T-helper 17 cell (primary cell): ENCODE results near the gene RCC2. TPM values are rescaled to one million over a fixed set of nuclear protein-coding genes. Genes with fewer than 3 reads are reported as not detected.

Experiments
- ATAC-seq: fragments of 150-1000 bp; cut with Tn5 transposase; 2 replicates; pipeline ENCODE4 v1.10.0; 2021; ENCODE audit warnings: mild to moderate bottlenecking, moderate library complexity
- DNase-seq, 3 donors: peaks; one replicate each; pipeline versions ENCODE4 v3.0.0 to v3.0.0-alpha.2; 2020 to 2021
- H3K9me3 ChIP-seq: one replicate; pipeline ENCODE4 v1.7.0; 2013; ENCODE audit warnings: low read length, mild to moderate bottlenecking; ENCODE audit not compliant: control insufficient read depth, poor library complexity, severe bottlenecking
- H3K27ac Mint-ChIP-seq: one replicate; pipeline ENCODE4 v1.8.0; 2022; ENCODE audit warnings: mild to moderate bottlenecking, moderate library complexity, mixed read lengths
- H3K27me3 Mint-ChIP-seq: one replicate; pipeline ENCODE4 v1.8.0; 2022; ENCODE audit warnings: mixed read lengths
- H3K36me3 Mint-ChIP-seq: one replicate; pipeline ENCODE4 v1.8.0; 2022; ENCODE audit warnings: low read depth, mixed read lengths
- H3K4me1 Mint-ChIP-seq: one replicate; pipeline ENCODE4 v1.8.0; 2022; ENCODE audit warnings: mild to moderate bottlenecking, mixed read lengths
- H3K4me3 Mint-ChIP-seq: one replicate; pipeline ENCODE4 v1.8.0; 2022; ENCODE audit warnings: mild to moderate bottlenecking, moderate library complexity, mixed read lengths
- total RNA-seq, 4 donors: library from RNA in 2 of 4; stranded (reverse) in 2 of 4; gene quantifications; one replicate each; pipeline ENCODE4 v1.2.3 and lab custom pipeline; 2022 to 2026

Gene RCC2
- total RNA-seq, 2 donors from 2014 or later, result 30.3 to 35.3 TPM

GRCh38 chr1:17369466-17369865 lies 70.0 kb downstream of the RCC2 start:
- Mint-ChIP-seq H3K27ac (no peak overlapping the region), H3K4me3 (no peak overlapping the region)

GRCh38 chr1:17365293-17365692 lies 74.2 kb downstream of the RCC2 start:
- Mint-ChIP-seq H3K4me3 (no peak overlapping the region), H3K27me3 (peaks cover 40% of the 10 kb centered on the region), H3K4me1 (no peaks in the 10 kb centered on the region), H3K36me3 (peaks cover 5% of the 10 kb centered on the region), H3K27ac (no peak overlapping the region)
- H3K9me3 ChIP-seq, result no peaks in the 10 kb centered on the region
- ATAC-seq (no peak), DNase-seq (no peak)

More at GRCh38 chr1:17369466-17369865, 70.0 kb downstream of the RCC2 start:
- Mint-ChIP-seq H3K27me3 (peaks cover 21% of the 10 kb centered on the region), H3K4me1 (no peaks in the 10 kb centered on the region), H3K36me3 (no peaks in the 10 kb centered on the region)
- no peaks in the 10 kb centered on the region for H3K9me3 ChIP-seq
- no peak for DNase-seq
- ATAC-seq, result no peak

GRCh38 chr1:17363771-17364170 lies 75.7 kb downstream of the RCC2 start:
- no peak overlapping the region for H3K4me3 Mint-ChIP-seq
- no peak overlapping the region for H3K27ac Mint-ChIP-seq
- peaks cover 46% of the 10 kb centered on the region for H3K27me3 Mint-ChIP-seq
- no peak for DNase-seq
- H3K4me1 Mint-ChIP-seq, result peaks cover 5% of the 10 kb centered on the region
- ATAC-seq, result no peak
- no peaks in the 10 kb centered on the region for H3K9me3 ChIP-seq
- peaks cover 5% of the 10 kb centered on the region for H3K36me3 Mint-ChIP-seq

- ATAC-seq (no peak), DNase-seq (no peak)
- Mint-ChIP-seq H3K4me3 (no peak overlapping the region), H3K27ac (no peak overlapping the region), H3K27me3 (peaks cover 46% of the 10 kb centered on the region), H3K36me3 (peaks cover 5% of the 10 kb centered on the region), H3K4me1 (peaks cover 5% of the 10 kb centered on the region)
- H3K9me3 ChIP-seq, result no peaks in the 10 kb centered on the region
Measured at GRCh38 chr1:17363351-17363750, 76.1 kb downstream of the RCC2 start.

- no peak for DNase-seq
- Mint-ChIP-seq H3K4me3 (no peak overlapping the region), H3K4me1 (peaks cover 6% of the 10 kb centered on the region), H3K27ac (no peak overlapping the region), H3K36me3 (peaks cover 5% of the 10 kb centered on the region), H3K27me3 (peaks cover 33% of the 10 kb centered on the region)
- H3K9me3 ChIP-seq, result no peaks in the 10 kb centered on the region
- no peak for ATAC-seq
Measured at GRCh38 chr1:17361687-17362086, 77.8 kb downstream of the RCC2 start.

- no peaks in the 10 kb centered on the region for H3K9me3 ChIP-seq
- peaks cover 5% of the 10 kb centered on the region for H3K36me3 Mint-ChIP-seq
- ATAC-seq, result no peak
- H3K27me3 Mint-ChIP-seq, result peaks cover 29% of the 10 kb centered on the region
- peaks cover 7% of the 10 kb centered on the region for H3K4me1 Mint-ChIP-seq
- no peak overlapping the region for H3K27ac Mint-ChIP-seq
- H3K4me3 Mint-ChIP-seq, result no peak overlapping the region
- no peak for DNase-seq
Measured at GRCh38 chr1:17360272-17360956, 79.1 kb downstream of the RCC2 start.

GRCh38 chr1:17359808-17360207 lies 79.7 kb downstream of the RCC2 start:
- ATAC-seq (no peak), DNase-seq (no peak)
- no peaks in the 10 kb centered on the region for H3K9me3 ChIP-seq
- peaks cover 5% of the 10 kb centered on the region for H3K36me3 Mint-ChIP-seq
- H3K4me3 Mint-ChIP-seq, result no peak overlapping the region
- H3K27me3 Mint-ChIP-seq, result peaks cover 28% of the 10 kb centered on the region
- H3K4me1 Mint-ChIP-seq, result peaks cover 7% of the 10 kb centered on the region
- no peak overlapping the region for H3K27ac Mint-ChIP-seq

GRCh38 chr1:17359031-17359430 lies 80.4 kb downstream of the RCC2 start:
- Mint-ChIP-seq H3K27ac (no peak overlapping the region), H3K4me3 (no peak overlapping the region), H3K4me1 (peaks cover 7% of the 10 kb centered on the region), H3K27me3 (peaks cover 21% of the 10 kb centered on the region), H3K36me3 (peaks cover 5% of the 10 kb centered on the region)
- H3K9me3 ChIP-seq, result no peaks in the 10 kb centered on the region
- ATAC-seq, result no peak
- DNase-seq, result no peak

- no peaks in the 10 kb centered on the region for H3K9me3 ChIP-seq
- no peak overlapping the region for H3K4me3 Mint-ChIP-seq
- ATAC-seq (no peak), DNase-seq (no peak)
- peaks cover 18% of the 10 kb centered on the region for H3K27me3 Mint-ChIP-seq
- H3K36me3 Mint-ChIP-seq, result peaks cover 3% of the 10 kb centered on the region
- peaks cover 7% of the 10 kb centered on the region for H3K4me1 Mint-ChIP-seq
- no peak overlapping the region for H3K27ac Mint-ChIP-seq
Measured at GRCh38 chr1:17358557-17358956, 80.9 kb downstream of the RCC2 start.

Other genes starting within 250 kb of the RCC2 start
- not detected for gene PADI1, start 234.5 kb downstream of the RCC2 start, total RNA-seq
- gene PADI3, start 190.6 kb downstream of the RCC2 start, total RNA-seq, result not detected
- 1 to 10 TPM; 1.5 to 1.6 TPM for gene PADI4, start 131.5 kb downstream of the RCC2 start, total RNA-seq
- gene PADI6, start 67.5 kb downstream of the RCC2 start, total RNA-seq, result under 1 TPM in 1 of 2 donors, not detected in 1; 0.12 TPM
- under 1 TPM in 1 of 2 donors, not detected in 1; 0.35 TPM for gene ARHGEF10L, start 100.0 kb upstream of the RCC2 start, total RNA-seq